ENCODE results near the gene LEMD3.
"Not testable (repeated sequence)": the region's sequence is repeated elsewhere in the genome, so short reads cannot be mapped to it uniquely, and the experiment has no call there.

LEMD3 gene

DNA sequence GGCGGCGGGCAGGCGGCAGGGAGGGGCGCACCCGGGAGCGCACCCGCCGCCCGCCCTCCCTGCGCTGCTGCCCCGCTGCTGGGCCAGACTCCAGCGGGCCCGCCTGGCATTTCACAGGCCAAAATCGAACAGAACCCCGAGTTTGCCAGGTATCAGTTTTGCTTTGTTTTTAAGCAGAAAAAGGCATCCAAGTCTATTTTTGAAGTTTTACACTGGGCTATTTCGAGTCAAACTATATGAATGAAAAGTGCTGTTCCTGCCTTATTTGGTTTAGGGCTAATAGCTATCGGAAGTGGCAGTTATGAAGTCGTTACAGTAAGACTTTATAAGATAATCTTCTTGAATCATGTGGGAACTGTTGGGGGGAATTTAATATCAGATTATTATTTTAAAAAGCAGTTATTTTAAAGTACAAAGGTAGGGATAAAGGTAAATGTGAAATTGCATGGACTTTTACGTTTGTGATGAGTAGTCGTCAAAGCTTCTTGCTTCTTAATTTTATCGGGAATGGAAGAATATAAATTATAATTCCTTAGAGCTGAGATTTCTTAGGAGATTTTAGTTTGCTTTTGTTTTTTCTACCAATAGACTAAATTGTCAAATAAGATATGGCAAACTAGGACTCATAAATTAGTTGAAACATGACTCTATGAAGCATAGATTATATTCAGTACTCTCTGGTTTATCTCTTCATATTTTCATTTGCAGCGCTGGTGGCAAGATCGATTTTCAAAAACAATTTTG lies 110.2 kb downstream of the LEMD3 start:
- DNase-seq: no peak

DNA sequence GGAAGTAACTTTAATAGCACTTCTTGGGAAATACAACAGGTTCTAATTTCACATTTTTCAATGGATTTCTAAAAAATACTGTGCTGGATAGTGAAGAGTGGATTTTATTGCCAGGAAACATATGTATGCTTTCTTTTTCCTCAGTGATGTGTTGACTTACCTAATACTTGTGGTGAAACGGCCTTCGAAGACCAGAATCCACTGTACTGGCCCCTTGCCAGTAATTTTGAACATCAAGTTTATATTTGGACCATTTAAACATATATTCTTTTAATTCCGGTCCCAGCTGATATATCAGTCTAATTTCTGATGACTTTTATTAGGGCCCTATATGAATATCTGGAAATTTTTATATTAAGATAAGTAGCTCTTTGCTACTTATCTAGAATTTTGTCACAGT lies 110.9 kb downstream of the LEMD3 start:
- DNase-seq: no peak

DNA sequence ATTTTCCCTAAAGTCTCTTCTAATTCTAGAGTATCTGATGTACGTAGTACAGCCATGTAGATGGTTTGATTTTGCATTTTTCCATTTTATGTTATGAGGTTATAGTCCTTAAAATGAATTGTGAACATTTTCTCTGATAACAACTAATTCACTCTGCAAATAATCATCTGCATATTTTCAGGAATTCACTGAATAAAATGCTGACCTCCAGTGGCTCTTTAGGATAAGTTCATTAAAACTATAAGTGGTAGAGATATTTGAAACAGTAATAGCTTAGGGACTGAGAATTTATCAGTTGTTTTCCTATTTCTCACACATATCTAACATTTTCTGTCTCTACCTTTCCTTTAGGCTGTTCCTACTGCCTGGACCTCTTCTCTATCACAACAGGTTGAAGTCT lies 113.5 kb downstream of the LEMD3 start:
- no peak for DNase-seq

- DNase-seq: not testable (repeated sequence)
Measured at GRCh38 chr12:65285532-65285931, 116.1 kb downstream of the LEMD3 start.

DNA sequence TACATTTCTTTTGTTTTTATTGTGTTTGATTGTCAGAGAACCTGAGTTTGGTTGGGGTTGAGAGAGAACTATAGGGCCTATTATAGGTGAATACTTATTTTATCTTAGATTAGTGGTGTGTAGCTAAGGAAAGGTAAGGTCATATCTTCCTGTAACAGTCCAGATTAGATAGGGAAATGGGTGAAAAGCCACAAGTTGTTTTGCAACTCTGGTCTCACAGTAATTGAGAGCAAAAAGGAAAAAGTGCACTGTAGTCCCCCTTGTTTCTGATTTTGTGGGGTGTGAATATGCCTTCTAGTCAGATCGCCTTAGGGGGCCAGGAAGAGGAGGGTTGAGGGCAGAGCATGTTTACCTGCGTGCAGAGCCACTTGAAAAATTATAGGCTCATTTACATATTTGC lies 118.0 kb downstream of the LEMD3 start:
- DNase-seq: no peak

- no peak for DNase-seq
Measured at GRCh38 chr12:65292241-65292640, 122.9 kb downstream of the LEMD3 start.

DNA sequence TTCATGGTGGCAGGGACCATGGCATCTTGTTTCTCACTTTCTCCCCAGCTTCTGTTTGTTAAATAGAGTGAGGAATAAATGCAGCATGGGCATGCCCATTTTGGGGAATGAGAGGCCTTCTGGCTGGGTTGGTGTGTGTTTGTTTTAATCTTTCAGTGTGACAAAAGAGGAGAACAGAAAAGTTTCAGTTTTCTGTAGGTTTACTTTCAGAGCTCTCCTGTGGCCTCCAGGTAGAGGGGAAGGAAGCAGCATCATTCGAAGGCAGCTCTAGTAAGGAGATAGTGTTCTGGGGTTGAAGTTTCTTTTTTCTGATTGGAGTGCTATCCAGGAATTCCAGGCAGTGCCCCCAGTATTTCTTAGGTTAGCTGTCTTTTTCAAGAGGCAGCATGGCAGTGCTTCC lies 124.4 kb downstream of the LEMD3 start:
- no peak for DNase-seq

DNA sequence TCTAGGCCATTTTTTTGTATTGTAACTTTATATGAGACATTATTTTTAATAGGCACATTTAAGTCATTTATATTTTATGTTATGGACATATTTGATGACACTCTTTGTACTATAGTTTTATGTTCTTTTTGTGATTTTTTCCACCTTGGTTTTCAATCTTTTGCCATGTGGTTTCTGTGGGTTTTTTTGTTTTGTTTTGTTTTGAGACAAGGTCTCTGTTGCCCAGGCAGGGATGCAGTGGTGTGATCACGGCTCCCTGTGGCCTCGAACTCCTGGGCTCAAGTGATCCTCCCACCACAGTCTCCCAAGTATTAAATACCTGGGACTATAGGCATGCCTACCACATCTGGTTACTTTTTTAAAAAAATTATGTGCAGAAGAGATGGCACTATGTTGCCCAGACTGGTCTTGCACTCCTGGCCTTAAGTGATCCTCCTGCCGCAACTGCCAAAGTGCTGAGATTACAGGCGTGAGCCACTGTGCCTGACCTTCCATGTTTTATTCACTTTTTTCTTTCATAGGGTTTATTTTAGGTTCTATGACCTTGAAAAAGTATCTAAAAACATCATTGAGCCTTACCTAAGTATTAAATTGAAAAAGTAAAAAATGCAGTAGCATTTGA lies 125.4 kb downstream of the LEMD3 start:
- no peak for DNase-seq

GRCh38 chr12:65296508-65297265 lies 127.3 kb downstream of the LEMD3 start:
- DNase-seq: no peak
